ENCODE results near the gene SLC25A25. TPM values are rescaled to one million over a fixed set of nuclear protein-coding genes. Genes with fewer than 3 reads are reported as not detected.
"Not testable (repeated sequence)": the region's sequence is repeated elsewhere in the genome, so short reads cannot be mapped to it uniquely, and the experiment has no call there.

Gene SLC25A25
- total RNA-seq, 2 donors from 2014 or later: 26.0 to 33.1 TPM

DNA sequence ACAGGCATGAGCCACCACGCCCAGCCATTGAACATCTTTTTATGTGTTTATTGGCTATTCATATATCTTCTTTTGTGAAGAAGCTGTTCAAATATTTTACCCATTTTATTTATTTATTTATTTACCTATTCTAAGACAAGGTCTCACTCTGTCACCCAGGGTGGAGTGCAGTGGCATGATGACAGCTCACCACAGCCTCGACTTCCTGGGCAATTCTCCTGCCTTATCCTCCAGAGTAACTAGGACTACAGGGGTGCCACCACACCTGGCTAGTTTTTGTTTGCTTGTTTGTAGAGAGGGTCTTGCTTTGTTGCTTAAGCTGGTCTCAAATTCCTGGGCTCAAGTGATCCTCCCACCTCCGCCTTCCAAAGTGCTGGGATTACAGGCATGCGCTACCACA, 34.4 kb upstream of the SLC25A25 start:
- Histone ChIP-seq H3K9me3 (no peaks in the 10 kb centered on the region), H3K4me3 (no peak overlapping the region), H3K4me1 (replicated peaks) (no peaks in the 10 kb centered on the region), H3K27me3 (replicated peaks; ENCODE audit: insufficient read depth) (no peaks in the 10 kb centered on the region), H3K36me3 (no peaks in the 10 kb centered on the region), H3K27ac (no peak overlapping the region)
- TF ChIP-seq POLR2A (IDR thresholded peaks at IDR 0.05): no peak
- no peak for TF ChIP-seq POLR2AphosphoS5 (IDR thresholded peaks at IDR 0.05)
- TF ChIP-seq, protein P1, sequence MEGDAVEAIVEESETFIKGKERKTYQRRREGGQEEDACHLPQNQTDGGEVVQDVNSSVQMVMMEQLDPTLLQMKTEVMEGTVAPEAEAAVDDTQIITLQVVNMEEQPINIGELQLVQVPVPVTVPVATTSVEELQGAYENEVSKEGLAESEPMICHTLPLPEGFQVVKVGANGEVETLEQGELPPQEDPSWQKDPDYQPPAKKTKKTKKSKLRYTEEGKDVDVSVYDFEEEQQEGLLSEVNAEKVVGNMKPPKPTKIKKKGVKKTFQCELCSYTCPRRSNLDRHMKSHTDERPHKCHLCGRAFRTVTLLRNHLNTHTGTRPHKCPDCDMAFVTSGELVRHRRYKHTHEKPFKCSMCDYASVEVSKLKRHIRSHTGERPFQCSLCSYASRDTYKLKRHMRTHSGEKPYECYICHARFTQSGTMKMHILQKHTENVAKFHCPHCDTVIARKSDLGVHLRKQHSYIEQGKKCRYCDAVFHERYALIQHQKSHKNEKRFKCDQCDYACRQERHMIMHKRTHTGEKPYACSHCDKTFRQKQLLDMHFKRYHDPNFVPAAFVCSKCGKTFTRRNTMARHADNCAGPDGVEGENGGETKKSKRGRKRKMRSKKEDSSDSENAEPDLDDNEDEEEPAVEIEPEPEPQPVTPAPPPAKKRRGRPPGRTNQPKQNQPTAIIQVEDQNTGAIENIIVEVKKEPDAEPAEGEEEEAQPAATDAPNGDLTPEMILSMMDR (IDR thresholded peaks at IDR 0.05): no peak
- intact Hi-C loops (cut with DNase I): loop anchor here (2.0 kb wide), 1 partner anchor 85 kb away; no protein-coding TSS in a partner anchor
- DNase-seq (ENCODE audit: low spot score): no peak
- WGBS: 91% methylated on average over 4 of the region's 4 CpGs

DNA sequence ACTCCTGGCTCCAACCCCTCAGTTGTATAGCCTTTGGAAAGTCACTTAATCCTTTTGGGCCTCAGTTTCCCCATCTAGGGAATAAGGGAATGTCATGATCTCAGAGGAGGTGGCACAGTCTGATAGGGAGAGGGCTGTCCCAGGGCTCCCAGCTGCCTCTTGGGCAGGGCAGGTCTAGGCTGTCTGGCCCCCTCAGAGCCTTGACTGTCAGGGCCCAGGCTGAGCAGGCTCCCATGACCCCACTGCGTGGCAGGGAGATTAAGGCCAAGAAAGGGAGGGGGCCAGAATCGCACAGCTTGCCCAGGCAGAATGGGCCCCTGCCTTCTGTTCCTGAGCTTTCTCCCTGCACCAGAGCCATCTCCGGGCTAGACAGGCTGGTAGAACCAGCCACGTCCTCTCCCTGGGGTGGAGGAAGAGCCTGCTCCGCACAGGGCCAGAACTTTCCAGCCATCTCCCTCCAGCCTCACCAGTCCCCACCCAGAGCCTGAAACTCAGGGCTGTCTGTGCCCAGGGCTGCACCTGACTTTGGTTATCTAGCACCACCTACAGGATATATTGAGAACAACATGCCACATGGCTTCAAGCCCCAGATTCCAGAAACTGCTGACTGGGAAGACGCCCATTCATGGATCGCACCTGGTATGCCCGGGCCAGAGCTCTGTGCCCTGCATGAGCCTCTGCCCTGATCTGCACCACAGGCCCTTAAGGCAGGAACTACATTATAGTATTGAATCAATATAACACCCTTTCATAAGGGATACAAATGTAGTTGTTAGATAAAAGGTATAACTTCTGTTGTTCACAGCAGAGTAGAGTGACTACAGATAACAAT, 33.0 kb upstream of the SLC25A25 start:
- no peaks in the 10 kb centered on the region for H3K27me3 ChIP-seq (replicated peaks; ENCODE audit: insufficient read depth)
- no peaks in the 10 kb centered on the region for H3K36me3 ChIP-seq
- H3K9me3 ChIP-seq: no peaks in the 10 kb centered on the region
- H3K4me1 ChIP-seq (replicated peaks): no peaks in the 10 kb centered on the region
- intact Hi-C loops (cut with DNase I): loop anchor here (1.0 to 5.0 kb wide), 3 partner anchors 53 to 91 kb away; partner anchors contain the start of gene EEIG1
- H3K4me3 ChIP-seq: no peak overlapping the region
- DNase-seq (ENCODE audit: low spot score): peak; percentile 84
- WGBS: 23% methylated on average over 8 of the region's 8 CpGs
- no peak overlapping the region for H3K27ac ChIP-seq
- TF ChIP-seq, protein P1 (IDR thresholded peaks at IDR 0.05): peak; percentile 82 to 98 (median 95)
- TF ChIP-seq POLR2AphosphoS5 (IDR thresholded peaks at IDR 0.05) (peak; percentile 85), POLR2A (IDR thresholded peaks at IDR 0.05) (peak; percentile 16)

DNA sequence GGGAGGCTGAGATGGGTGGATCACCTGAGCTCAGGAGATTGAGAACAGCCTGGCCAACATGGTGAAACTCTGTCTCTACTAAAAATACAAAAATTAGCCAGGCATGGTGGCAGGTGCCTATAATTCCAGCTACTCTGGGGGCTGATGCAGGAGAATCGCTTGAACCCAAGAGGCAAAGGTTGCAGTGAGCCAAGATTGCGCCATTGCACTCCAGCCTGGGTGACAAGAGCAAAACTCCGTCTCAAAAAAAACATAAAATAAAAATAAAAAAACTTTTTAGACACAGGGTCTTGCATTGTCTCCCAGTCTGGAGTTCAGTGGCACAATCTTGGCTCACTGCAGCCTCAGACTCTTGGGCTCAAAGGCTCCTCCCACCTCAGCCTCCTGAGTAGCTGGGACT, 31.5 kb upstream of the SLC25A25 start:
- intact Hi-C loops (cut with DNase I): loop anchor here (5.0 kb wide), 1 partner anchor 54 kb away; the partner anchor contains the start of gene EEIG1
- 88% methylated on average over 3 of the region's 3 CpGs for WGBS
- not testable (repeated sequence) for H3K27ac ChIP-seq; H3K4me3 ChIP-seq; H3K9me3 ChIP-seq; H3K27me3 ChIP-seq (replicated peaks; ENCODE audit: insufficient read depth); H3K4me1 ChIP-seq (replicated peaks); DNase-seq (ENCODE audit: low spot score); H3K36me3 ChIP-seq

DNA sequence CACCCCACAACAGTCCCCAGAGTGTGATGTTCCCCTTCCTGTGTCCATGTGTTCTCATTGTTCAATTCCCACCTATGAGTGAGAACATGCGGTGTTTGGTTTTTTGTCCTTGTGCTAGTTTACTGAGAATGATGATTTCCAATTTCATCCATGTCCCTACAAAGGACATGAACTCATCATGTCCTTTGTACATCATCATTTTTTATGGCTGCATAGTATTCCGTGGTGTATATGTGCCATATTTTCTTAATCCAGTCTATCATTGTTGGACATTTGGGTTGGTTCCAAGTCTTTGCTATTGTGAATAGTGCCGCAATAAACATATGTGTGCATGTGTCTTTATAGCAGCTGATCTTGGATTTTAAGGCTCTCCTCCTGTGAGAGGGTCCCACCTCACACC, 27.2 kb upstream of the SLC25A25 start:
- H3K27ac ChIP-seq; DNase-seq (ENCODE audit: low spot score); H3K27me3 ChIP-seq (replicated peaks; ENCODE audit: insufficient read depth); H3K9me3 ChIP-seq; intact Hi-C loops (cut with DNase I); H3K4me1 ChIP-seq (replicated peaks); H3K4me3 ChIP-seq; H3K36me3 ChIP-seq: not testable (repeated sequence)
- whole genome bisulfite sequencing: 89% methylated on average over 2 of the region's 3 CpGs

DNA sequence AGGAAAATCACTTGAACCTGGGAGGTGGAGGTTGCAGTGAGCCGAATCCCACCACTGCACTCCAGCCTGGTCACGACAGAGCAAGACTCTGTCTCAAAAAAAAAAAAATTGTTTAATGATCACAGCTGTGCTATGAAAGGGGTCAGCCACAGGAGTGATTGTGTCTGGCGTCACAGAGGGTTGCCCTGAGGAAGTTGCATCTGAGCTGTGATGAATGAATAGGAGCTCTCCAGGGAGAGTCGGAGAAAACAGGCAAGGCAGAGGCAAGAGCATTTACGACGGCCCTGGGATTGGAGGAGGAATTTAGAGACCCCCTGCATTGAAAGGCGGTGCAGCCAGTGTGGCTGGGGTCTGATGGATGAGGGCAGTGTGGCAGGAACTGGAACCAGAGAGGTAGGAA, 26.0 kb upstream of the SLC25A25 start:
- Histone ChIP-seq H3K36me3 (no peaks in the 10 kb centered on the region), H3K9me3 (no peaks in the 10 kb centered on the region), H3K4me3 (no peak overlapping the region), H3K4me1 (replicated peaks) (no peaks in the 10 kb centered on the region), H3K27ac (no peak overlapping the region), H3K27me3 (replicated peaks; ENCODE audit: insufficient read depth) (no peaks in the 10 kb centered on the region)
- intact Hi-C loops (cut with DNase I): no loop called here
- WGBS: 85% methylated on average over 7 of the region's 7 CpGs
- no peak for DNase-seq (ENCODE audit: low spot score)
- TF ChIP-seq POLR2A (IDR thresholded peaks at IDR 0.05) (no peak), POLR2AphosphoS5 (IDR thresholded peaks at IDR 0.05) (no peak)
- TF ChIP-seq, protein P1 (IDR thresholded peaks at IDR 0.05): no peak

DNA sequence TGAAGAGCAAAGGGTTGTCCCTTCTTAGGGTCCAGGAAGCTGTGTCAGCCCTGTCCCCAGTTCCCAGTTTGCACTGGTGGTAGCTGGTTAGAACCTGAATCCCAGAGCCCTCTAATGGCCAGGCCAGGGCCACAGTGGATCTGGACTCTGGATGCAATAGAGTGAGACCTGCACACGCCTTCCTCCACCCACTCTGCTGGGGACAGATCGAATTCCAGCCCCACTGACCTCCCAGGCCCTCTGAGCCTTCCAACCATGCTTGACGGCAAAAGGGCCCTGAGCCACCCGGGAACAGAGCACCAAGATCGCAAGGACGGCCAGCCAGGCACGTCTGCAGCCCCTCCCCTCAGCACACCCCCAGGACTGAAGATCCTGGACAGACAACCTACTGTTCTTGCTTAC, 24.6 kb upstream of the SLC25A25 start:
- H3K4me3 ChIP-seq: no peak overlapping the region
- H3K4me1 ChIP-seq (replicated peaks): no peaks in the 10 kb centered on the region
- no peaks in the 10 kb centered on the region for H3K27me3 ChIP-seq (replicated peaks; ENCODE audit: insufficient read depth)
- no peaks in the 10 kb centered on the region for H3K36me3 ChIP-seq
- TF ChIP-seq, protein P1 (IDR thresholded peaks at IDR 0.05): no peak
- TF ChIP-seq POLR2A (IDR thresholded peaks at IDR 0.05) (no peak), POLR2AphosphoS5 (IDR thresholded peaks at IDR 0.05) (no peak)
- no peak overlapping the region for H3K27ac ChIP-seq
- WGBS: 43% methylated on average over 6 of the region's 7 CpGs
- no peaks in the 10 kb centered on the region for H3K9me3 ChIP-seq
- intact Hi-C loops (cut with DNase I): no loop called here
- DNase-seq (ENCODE audit: low spot score): no peak

DNA sequence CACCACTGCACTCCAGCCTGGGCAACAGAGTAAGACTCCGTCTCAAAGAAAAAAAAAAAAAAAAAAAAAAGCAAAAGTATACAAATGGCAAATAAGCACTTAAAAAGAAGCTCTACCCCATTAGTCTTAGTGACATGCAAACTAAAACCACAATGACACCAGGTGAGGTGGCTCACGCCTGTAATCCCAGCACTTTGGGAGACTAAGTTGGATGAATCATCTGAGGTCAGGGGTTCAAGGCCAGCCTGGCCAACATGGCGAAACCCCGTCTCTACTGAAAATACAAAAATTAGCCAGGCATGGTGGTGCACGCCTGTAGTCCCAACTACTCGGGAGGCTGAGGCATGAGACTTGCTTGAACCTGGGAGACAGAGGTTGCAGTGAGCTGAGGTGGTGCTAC, 22.6 kb upstream of the SLC25A25 start:
- intact Hi-C loops (cut with DNase I); H3K36me3 ChIP-seq; H3K27ac ChIP-seq; DNase-seq (ENCODE audit: low spot score); H3K9me3 ChIP-seq; H3K4me3 ChIP-seq; H3K27me3 ChIP-seq (replicated peaks; ENCODE audit: insufficient read depth); H3K4me1 ChIP-seq (replicated peaks): not testable (repeated sequence)
- WGBS: 96% methylated on average over 6 of the region's 6 CpGs

Data from prostate gland (tissue), 2 donors.